GM23338 (cell line): Measurements from ENCODE around the gene CLRN2. TPM values are rescaled to one million over a fixed set of nuclear protein-coding genes. Genes with fewer than 3 reads are reported as not detected.

Experiments
- ATAC-seq: fragments of 200-7000 bp; cut with Tn5 transposase; 3 replicates; pipeline ENCODE4 v1.9.1; 2020
- DNase-seq: peaks from one replicate; pipeline ENCODE4 v3.0.0-alpha.2; 2015; ENCODE audit warnings: low spot score
- H2AFZ ChIP-seq: fragments of 200-600 bp; sonication (generic); 2 replicates; pipeline ENCODE4 v1.8.0; 2016; ENCODE audit warnings: antibody characterized with exemption, mild to moderate bottlenecking, moderate library complexity
- H3F3A ChIP-seq: fragments of 200-600 bp; sonication (generic); replicated peaks from 2 replicates; pipeline ENCODE4 v1.8.0; 2017; ENCODE audit warnings: antibody characterized with exemption, mixed run types, low read depth
- H3K27ac ChIP-seq: fragments of 200-600 bp; sonication (generic); 2 replicates; pipeline ENCODE4 v1.6.1; 2016; ENCODE audit warnings: low read depth
- H3K27me3 ChIP-seq: fragments of 200-600 bp; sonication (generic); 2 replicates; pipeline ENCODE4 v1.8.0; 2016; ENCODE audit warnings: mild to moderate bottlenecking, mixed run types, moderate library complexity; ENCODE audit not compliant: insufficient read depth
- H3K36me3 ChIP-seq: fragments of 200-600 bp; sonication (generic); 2 replicates; pipeline ENCODE4 v1.8.0; 2016; ENCODE audit warnings: mild to moderate bottlenecking; ENCODE audit not compliant: insufficient read depth
- H3K4me1 ChIP-seq: fragments of 200-600 bp; sonication (generic); 2 replicates; pipeline ENCODE4 v1.8.0; 2016; ENCODE audit warnings: mild to moderate bottlenecking, moderate library complexity; ENCODE audit not compliant: insufficient read depth
- H3K4me2 ChIP-seq: fragments of 200-600 bp; sonication (generic); 2 replicates; pipeline ENCODE4 v1.7.1; 2017; ENCODE audit warnings: mixed run types
- H3K4me3 ChIP-seq: fragments of 200-600 bp; sonication (generic); 2 replicates; pipeline ENCODE4 v1.6.1; 2016; ENCODE audit warnings: mixed run types
- H3K79me2 ChIP-seq: fragments of 200-600 bp; sonication (generic); replicated peaks from 2 replicates; pipeline ENCODE4 v1.8.0; 2017; ENCODE audit warnings: mild to moderate bottlenecking; ENCODE audit not compliant: insufficient read depth
- H3K9me2 ChIP-seq: fragments of 200-600 bp; sonication (generic); 2 replicates; pipeline ENCODE4 v1.8.0; 2017; ENCODE audit not compliant: insufficient read depth
- H4K20me1 ChIP-seq: fragments of 200-600 bp; sonication (generic); replicated peaks from 2 replicates; pipeline ENCODE4 v1.8.0; 2017; ENCODE audit warnings: mild to moderate bottlenecking; ENCODE audit not compliant: insufficient read depth
- H3K27ac Mint-ChIP-seq: 2 replicates; pipeline ENCODE4 v1.8.0; 2020; ENCODE audit warnings: inconsistent platforms, mild to moderate bottlenecking, moderate library complexity, mixed read lengths
- H3K27me3 Mint-ChIP-seq: 3 replicates; pipeline ENCODE4 v1.8.0; 2022; ENCODE audit warnings: low read depth, mild to moderate bottlenecking, moderate library complexity, mixed read lengths, inconsistent platforms; ENCODE audit not compliant: insufficient read depth, poor library complexity
- H3K36me3 Mint-ChIP-seq: 3 replicates; pipeline ENCODE4 v1.8.0; 2021; ENCODE audit warnings: low read depth, mild to moderate bottlenecking, inconsistent platforms, moderate library complexity, mixed read lengths
- H3K4me1 Mint-ChIP-seq: 3 replicates; pipeline ENCODE4 v1.8.0; 2020; ENCODE audit warnings: mild to moderate bottlenecking, inconsistent platforms, mixed read lengths
- H3K4me3 Mint-ChIP-seq: 3 replicates; pipeline ENCODE4 v1.8.0; 2021; ENCODE audit warnings: moderate library complexity, mild to moderate bottlenecking, inconsistent platforms, mixed read lengths
- H3K9me3 Mint-ChIP-seq: 3 replicates; pipeline ENCODE4 v1.8.0; 2020; ENCODE audit warnings: moderate library complexity, mild to moderate bottlenecking, inconsistent platforms, mixed read lengths
- CREB1 ChIP-seq: fragments of 250-450 bp; sonication (Bioruptor Pico); IDR thresholded peaks from 2 replicates; pipeline ENCODE4 v1.5.0; 2020; ENCODE audit warnings: low read depth, mild to moderate bottlenecking, moderate library complexity
- ETS1 ChIP-seq: IDR thresholded peaks from 2 replicates; pipeline ENCODE4 v1.6.1; 2016; ENCODE audit warnings: antibody characterized with exemption
- EZH2 ChIP-seq: fragments of 200-600 bp; sonication (generic); IDR thresholded peaks from one replicate; pipeline ENCODE4 v1.8.0; 2017; ENCODE audit warnings: antibody characterized with exemption, mild to moderate bottlenecking, low read depth; ENCODE audit not compliant: unreplicated experiment
- EZH2phosphoT487 ChIP-seq: fragments of 200-600 bp; sonication (generic); IDR thresholded peaks from one replicate; pipeline ENCODE4 v1.8.1; 2018; ENCODE audit warnings: antibody characterized with exemption; ENCODE audit not compliant: unreplicated experiment
- JUNB ChIP-seq: IDR thresholded peaks from one replicate; pipeline ENCODE4 v1.6.1; 2016; ENCODE audit warnings: antibody characterized with exemption; ENCODE audit not compliant: unreplicated experiment
- NANOG ChIP-seq: IDR thresholded peaks from 2 replicates; pipeline ENCODE4 v1.6.1; 2016; ENCODE audit warnings: antibody characterized with exemption, borderline replicate concordance
- POLR2AphosphoS5 ChIP-seq: IDR thresholded peaks from 2 replicates; pipeline ENCODE4 v1.6.1; 2016; ENCODE audit warnings: antibody characterized with exemption, low read depth
- STAT1 ChIP-seq: IDR thresholded peaks from one replicate; pipeline ENCODE4 v1.6.1; 2016; ENCODE audit warnings: antibody characterized with exemption; ENCODE audit not compliant: unreplicated experiment
- ZNF114 ChIP-seq: fragments of 250-450 bp; sonication (Bioruptor Pico); IDR thresholded peaks from 2 replicates; pipeline ENCODE4 v1.5.0; 2020; ENCODE audit warnings: mild to moderate bottlenecking, moderate library complexity
- ZNF331 ChIP-seq: fragments of 250-450 bp; sonication (Bioruptor Pico); IDR thresholded peaks from 2 replicates; pipeline ENCODE4 v1.5.0; 2020; ENCODE audit warnings: low read depth, mild to moderate bottlenecking, moderate library complexity
- ZNF462 ChIP-seq: fragments of 250-450 bp; sonication (Bioruptor Pico); IDR thresholded peaks from 2 replicates; pipeline ENCODE4 v1.5.0; 2020; ENCODE audit warnings: mild to moderate bottlenecking, moderate library complexity
- polyA plus RNA-seq: library from polyadenylated mRNA; unstranded; fragments of >200 nt; fragmentation: Nextera tagmentation; extraction: Ambion mirVana; gene quantifications from 2 replicates; pipeline ENCODE4 v1.2.1, GENCODE V29; 2016
- total RNA-seq: library from RNA; depleted of rRNA; stranded (reverse); fragments of >200 nt; shearing (Covaris generic); gene quantifications from 2 replicates; pipeline ENCODE4 v1.2.3, GENCODE V29; 2014
- TF ChIP-seq, protein P1 (sequence below): IDR thresholded peaks from one replicate; pipeline ENCODE4 v1.6.1; 2018; ENCODE audit warnings: antibody characterized with exemption; ENCODE audit not compliant: unreplicated experiment
- TF ChIP-seq, protein P2 (sequence below), 2 experiments: fragments of 200-600 bp in 1 of 2; sonication (generic) in 1 of 2; conservative IDR thresholded peaks; 2 replicates each; pipeline versions ENCODE4 v1.5.1 to v1.6.1; 2016 to 2017; ENCODE audit warnings: antibody characterized with exemption in 2 of 2, low read depth in 2 of 2, mild to moderate bottlenecking in 2 of 2, moderate library complexity in 1 of 2

Gene CLRN2
- total and polyA plus RNA-seq, 2 experiments from 2014 or later = not detected

DNA sequence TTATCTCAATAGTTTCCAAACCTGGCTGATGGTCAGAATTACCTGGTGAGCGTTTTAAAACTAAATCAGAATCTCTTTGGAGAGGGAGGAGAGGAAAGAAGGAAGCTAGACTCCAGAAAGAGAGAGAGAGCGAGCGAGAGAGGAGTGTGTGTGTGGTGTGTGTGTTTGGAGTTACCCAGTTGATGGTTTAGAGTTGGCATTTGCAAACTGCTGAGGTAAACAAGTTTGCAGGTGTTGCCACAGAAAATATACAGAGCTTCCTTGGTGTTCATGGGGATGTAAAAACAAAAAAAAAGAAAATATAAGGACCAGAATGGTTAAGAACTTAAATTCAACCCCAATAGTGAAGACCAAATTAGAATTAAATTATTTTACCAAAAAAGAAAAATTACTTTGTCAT lies 35.6 kb downstream of the CLRN2 start:
- Histone ChIP-seq H4K20me1 (no peaks in the 10 kb centered on the region), H3K27ac (no peak overlapping the region), H3K9me2 (no peaks in the 10 kb centered on the region), H3K79me2 (no peaks in the 10 kb centered on the region), H3K4me3 (no peak overlapping the region), H3K36me3 (no peaks in the 10 kb centered on the region), H3K27me3 (no peaks in the 10 kb centered on the region), H2AFZ (no peak overlapping the region), H3K4me2 (no peak overlapping the region), H3F3A (no peaks in the 10 kb centered on the region), H3K4me1 (no peaks in the 10 kb centered on the region)
- no peak for TF ChIP-seq ZNF114 (CRISPR knock-in tag)
- TF ChIP-seq STAT1 = no peak
- TF ChIP-seq EZH2phosphoT487 = no peak
- no peak for TF ChIP-seq NANOG
- TF ChIP-seq JUNB = no peak
- TF ChIP-seq POLR2AphosphoS5 = no peak
- TF ChIP-seq ETS1 = no peak
- TF ChIP-seq, protein P1, sequence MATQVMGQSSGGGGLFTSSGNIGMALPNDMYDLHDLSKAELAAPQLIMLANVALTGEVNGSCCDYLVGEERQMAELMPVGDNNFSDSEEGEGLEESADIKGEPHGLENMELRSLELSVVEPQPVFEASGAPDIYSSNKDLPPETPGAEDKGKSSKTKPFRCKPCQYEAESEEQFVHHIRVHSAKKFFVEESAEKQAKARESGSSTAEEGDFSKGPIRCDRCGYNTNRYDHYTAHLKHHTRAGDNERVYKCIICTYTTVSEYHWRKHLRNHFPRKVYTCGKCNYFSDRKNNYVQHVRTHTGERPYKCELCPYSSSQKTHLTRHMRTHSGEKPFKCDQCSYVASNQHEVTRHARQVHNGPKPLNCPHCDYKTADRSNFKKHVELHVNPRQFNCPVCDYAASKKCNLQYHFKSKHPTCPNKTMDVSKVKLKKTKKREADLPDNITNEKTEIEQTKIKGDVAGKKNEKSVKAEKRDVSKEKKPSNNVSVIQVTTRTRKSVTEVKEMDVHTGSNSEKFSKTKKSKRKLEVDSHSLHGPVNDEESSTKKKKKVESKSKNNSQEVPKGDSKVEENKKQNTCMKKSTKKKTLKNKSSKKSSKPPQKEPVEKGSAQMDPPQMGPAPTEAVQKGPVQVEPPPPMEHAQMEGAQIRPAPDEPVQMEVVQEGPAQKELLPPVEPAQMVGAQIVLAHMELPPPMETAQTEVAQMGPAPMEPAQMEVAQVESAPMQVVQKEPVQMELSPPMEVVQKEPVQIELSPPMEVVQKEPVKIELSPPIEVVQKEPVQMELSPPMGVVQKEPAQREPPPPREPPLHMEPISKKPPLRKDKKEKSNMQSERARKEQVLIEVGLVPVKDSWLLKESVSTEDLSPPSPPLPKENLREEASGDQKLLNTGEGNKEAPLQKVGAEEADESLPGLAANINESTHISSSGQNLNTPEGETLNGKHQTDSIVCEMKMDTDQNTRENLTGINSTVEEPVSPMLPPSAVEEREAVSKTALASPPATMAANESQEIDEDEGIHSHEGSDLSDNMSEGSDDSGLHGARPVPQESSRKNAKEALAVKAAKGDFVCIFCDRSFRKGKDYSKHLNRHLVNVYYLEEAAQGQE = no peak
- no peak for TF ChIP-seq ZNF331 (CRISPR knock-in tag)
- TF ChIP-seq, protein P2, sequence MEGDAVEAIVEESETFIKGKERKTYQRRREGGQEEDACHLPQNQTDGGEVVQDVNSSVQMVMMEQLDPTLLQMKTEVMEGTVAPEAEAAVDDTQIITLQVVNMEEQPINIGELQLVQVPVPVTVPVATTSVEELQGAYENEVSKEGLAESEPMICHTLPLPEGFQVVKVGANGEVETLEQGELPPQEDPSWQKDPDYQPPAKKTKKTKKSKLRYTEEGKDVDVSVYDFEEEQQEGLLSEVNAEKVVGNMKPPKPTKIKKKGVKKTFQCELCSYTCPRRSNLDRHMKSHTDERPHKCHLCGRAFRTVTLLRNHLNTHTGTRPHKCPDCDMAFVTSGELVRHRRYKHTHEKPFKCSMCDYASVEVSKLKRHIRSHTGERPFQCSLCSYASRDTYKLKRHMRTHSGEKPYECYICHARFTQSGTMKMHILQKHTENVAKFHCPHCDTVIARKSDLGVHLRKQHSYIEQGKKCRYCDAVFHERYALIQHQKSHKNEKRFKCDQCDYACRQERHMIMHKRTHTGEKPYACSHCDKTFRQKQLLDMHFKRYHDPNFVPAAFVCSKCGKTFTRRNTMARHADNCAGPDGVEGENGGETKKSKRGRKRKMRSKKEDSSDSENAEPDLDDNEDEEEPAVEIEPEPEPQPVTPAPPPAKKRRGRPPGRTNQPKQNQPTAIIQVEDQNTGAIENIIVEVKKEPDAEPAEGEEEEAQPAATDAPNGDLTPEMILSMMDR (conservative IDR thresholded peaks at IDR 0.05; ENCODE audit: low read depth in 2 of 2) = no peak
- TF ChIP-seq ZNF462 = no peak
- TF ChIP-seq CREB1 = no peak
- no peak for TF ChIP-seq EZH2
- no peaks in the 10 kb centered on the region for H3K9me3 Mint-ChIP-seq
- DNase-seq = no peak
- no peak for ATAC-seq
- no peaks in the 10 kb centered on the region for H3K36me3 Mint-ChIP-seq
- no peak overlapping the region for H3K27ac Mint-ChIP-seq
- no peak overlapping the region for H3K4me3 Mint-ChIP-seq
- H3K4me1 Mint-ChIP-seq = no peaks in the 10 kb centered on the region; the same call in 2 of the 3 replicates
- peaks cover 12% of the 10 kb centered on the region for H3K27me3 Mint-ChIP-seq
